ENCODE results near the gene UBE3D.
"Not testable (repeated sequence)": the region's sequence is repeated elsewhere in the genome, so short reads cannot be mapped to it uniquely, and the experiment has no call there.

Gene UBE3D

DNA sequence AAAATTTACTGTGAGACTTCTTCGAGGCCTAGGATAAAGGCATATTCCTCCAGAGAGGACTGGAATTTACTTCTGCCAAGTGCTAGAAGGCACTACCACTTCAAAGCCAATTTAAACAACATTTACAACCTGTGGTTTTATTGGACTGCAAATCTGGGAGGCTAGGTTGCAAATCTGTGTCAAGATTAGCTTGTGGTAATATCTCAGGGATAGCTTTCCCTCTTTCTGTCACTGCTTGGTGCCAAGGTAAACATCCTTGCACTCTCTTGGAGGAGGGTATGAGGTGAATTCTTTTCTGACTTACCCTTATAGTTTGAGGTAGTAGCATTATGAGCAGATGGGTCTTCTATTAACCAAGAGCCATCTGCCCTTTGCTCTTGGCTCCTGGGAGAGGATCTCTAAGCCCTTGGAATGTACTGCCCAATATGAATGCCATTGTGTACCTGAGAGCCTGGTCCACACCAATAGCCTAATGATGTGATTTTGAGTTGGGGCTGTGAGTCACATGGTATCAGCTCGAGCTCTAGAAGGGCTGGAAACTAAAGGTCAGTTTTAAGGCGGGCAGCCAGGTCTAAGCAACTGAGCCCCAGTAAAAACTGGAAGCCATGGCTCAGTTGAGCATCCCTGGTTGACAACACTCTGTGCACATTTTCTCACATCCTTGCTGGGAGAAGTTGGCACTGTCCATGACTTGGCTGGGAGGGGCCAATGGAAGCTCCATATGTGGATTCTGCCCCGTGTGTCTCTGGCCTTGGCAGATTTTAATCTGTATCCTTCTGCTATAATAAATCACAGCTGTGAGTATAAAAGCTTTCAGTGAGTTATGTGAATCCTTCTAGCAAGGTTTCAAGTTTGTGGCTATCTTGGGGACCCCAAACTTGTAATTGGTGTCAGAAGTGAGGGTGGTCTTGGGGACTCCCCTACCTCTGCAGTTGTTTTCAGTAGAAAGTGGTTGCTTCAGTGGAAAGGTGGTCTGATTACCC is 188.1 kb downstream of the UBE3D start:
- no peak for DNase-seq (ENCODE audit: extremely low read depth in 1 of 2, low read depth in 1 of 2)

DNA sequence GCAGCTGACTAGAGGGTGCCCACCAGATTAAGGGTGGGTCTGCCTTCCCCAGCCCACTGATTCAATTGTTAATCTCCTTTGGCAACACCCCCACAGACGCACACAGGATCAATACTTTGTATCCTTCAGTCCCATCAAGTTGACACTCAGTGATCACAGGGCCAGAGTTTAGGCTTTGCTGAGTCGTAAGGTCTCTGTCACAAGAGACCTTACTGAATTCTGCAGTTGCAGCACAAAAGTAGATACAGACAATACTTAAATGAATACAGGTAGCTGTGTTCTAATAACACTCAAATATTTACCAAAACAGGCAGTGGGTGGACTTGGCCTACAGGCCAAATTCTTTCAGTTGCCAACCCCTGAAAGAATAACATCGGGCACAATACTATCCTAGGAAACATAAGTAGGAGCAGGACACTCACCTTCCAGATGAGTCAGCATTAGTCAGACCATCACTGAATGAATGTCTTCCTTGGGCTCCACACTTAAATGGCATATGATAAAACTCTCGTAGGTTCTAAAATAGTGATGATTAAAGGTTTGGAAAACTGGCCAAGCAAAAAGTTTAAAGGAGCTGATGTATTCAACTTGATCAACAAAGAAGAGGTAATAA is 190.0 kb downstream of the UBE3D start:
- DNase-seq (ENCODE audit: extremely low read depth in 1 of 2, low read depth in 1 of 2), result no peak

- DNase-seq (ENCODE audit: extremely low read depth in 1 of 2, low read depth in 1 of 2), result no peak
Observed at GRCh38 chr6:82874867-82875266, 190.8 kb downstream of the UBE3D start.

DNA sequence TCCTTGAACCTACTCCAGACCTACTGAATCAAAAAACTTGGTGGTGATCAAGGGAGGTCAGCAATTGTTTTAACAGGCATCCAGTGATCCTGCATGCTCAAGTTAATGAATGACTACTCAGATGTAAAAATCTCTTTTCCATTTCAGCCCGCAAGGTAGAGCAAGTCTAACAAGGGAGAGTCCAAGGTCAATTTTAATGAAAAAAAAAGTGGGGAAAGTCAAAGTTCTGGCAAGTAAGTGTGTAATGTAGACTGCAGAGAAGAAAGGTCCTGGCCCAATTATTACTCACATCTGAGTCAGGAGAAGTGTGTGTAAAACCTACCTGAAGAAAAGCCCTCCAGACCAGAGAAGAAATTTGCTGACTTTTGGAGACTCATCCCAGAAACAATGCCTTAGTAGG is 193.5 kb downstream of the UBE3D start:
- DNase-seq (ENCODE audit: extremely low read depth in 1 of 2, low read depth in 1 of 2), result no peak

DNA sequence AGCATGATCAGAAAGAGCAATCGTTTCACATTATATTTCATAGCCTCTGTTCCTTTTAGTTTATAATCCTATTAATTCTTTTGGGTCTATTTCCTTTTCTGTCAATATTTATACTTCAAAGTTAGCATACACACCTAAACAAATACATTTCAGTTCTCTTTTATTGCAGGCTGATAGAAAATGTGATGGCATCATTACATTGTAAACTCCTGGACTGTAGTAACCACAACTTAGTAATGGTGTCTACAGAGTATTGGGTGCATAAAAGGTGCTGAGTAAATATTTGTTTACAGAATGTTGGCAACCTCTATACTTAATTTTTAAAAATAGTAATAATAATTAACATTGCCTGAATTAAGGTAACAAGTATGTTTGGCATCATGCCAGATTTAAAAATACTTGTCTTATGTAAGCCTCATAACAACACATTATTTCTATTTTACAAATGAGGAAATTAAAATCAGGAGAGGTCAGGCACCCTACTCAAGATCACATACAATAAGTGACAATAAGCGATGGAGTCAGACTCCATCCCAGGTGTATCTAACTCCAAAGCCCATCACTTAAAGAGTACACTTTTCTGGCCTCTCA is 195.0 kb downstream of the UBE3D start:
- no peak for DNase-seq (ENCODE audit: extremely low read depth in 1 of 2, low read depth in 1 of 2)

DNA sequence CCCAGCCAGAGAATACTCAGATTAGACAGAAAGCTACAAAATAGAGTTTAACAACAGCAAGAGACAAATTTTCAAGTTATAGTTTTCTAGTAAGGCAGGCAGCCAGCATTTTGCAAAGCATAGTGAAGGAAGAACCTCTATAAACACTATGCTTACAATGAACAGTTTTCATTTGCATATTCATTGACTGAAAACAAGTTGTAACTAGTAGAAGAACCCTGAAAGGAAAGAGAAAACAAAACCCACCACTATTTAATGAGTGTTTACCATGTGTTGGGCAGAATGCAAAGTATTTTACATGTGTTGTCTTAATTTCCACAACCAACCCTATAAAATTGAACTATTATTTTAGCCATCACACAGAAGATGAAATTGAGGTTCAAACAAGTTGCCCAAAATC is 196.1 kb downstream of the UBE3D start:
- no peak for DNase-seq (ENCODE audit: extremely low read depth in 1 of 2, low read depth in 1 of 2)

- DNase-seq (ENCODE audit: extremely low read depth in 1 of 2, low read depth in 1 of 2), result no peak
Observed at GRCh38 chr6:82867946-82868345, 197.7 kb downstream of the UBE3D start.

DNA sequence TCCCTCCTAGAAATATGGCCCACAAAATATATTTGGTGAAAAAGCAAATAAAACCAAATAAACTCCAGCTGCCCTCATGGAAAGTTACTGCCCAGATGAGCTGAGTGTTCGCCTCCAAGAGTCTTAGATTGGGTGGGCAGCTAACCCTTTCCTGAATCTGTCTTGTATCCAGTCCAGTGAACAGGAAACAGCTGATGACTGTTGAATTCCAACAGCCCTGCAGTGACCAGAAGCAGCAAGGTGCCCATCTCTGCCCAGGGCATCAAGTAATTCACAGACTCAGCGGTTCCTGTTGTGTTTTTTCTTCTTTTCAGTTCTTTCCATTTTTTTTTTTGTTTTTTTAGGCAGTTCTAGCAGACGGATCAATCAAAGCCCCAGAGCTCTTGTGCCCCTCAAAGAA is 199.2 kb downstream of the UBE3D start:
- DNase-seq (ENCODE audit: extremely low read depth in 1 of 2, low read depth in 1 of 2), result no peak

- no peak for DNase-seq (ENCODE audit: extremely low read depth in 1 of 2, low read depth in 1 of 2)
Observed at GRCh38 chr6:82865461-82865860, 200.2 kb downstream of the UBE3D start.

DNA sequence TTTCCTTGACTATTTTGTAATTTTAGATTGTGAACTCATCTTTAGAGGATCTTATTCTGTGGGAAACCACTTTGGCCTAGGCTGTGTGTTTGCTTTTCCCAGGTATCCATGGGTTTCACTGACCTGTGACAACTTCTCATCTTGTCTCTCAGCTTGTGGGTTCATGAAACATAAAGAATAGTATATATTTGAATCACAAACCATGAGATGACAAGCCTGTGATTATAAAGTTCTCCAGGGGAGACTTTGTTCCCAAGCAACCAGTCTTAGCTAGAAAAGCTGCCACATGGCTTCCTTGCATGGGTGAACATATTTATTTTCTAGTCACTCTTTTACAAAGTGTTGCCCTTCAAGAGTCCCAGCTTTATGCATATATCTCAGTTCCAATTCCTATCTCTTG is 201.9 kb downstream of the UBE3D start:
- no peak for DNase-seq (ENCODE audit: extremely low read depth in 1 of 2, low read depth in 1 of 2)

DNA sequence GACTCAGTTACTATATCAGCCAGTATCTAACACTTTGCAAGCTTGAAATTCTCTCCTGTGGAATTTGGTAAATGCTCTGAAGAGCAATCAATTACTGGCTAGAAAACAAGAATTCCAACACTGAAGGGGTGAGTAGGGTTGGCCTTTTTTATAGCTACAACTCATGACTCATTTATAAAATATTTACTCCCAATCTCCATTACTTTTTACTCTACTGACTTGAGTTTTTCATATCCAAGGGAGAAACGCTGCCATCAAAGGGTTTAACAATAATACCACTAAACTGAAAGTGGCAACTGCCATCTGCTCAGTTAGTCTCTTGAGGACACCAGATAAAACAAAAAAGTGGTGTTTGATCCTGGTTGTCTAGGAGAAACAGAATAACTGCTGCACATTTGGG is 203.1 kb downstream of the UBE3D start:
- no peak for DNase-seq (ENCODE audit: extremely low read depth in 1 of 2, low read depth in 1 of 2)

- no peak for DNase-seq (ENCODE audit: extremely low read depth in 1 of 2, low read depth in 1 of 2)
Observed at GRCh38 chr6:82861121-82861520, 204.5 kb downstream of the UBE3D start.

DNA sequence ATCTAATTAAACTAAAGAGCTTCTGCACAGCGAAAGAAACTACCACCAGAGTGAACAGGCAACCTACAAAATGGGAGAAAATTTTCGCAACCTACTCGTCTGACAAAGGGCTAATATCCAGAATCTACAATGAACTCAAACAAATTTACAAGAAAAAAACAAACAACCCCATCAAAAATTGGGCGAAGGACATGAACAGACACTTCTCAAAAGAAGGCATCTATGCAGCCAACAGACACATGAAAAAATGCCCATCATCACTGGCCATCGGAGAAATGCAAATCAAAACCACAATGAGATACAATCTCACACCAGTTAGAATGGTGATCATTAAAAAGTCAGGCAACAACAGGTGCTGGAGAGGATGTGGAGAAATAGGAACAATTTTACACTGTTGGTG is 209.6 kb downstream of the UBE3D start:
- not testable (repeated sequence) for DNase-seq (ENCODE audit: extremely low read depth in 1 of 2, low read depth in 1 of 2)

GRCh38 chr6:82852904-82853303 is 212.7 kb downstream of the UBE3D start:
- DNase-seq (ENCODE audit: extremely low read depth in 1 of 2, low read depth in 1 of 2), result not testable (repeated sequence)

DNA sequence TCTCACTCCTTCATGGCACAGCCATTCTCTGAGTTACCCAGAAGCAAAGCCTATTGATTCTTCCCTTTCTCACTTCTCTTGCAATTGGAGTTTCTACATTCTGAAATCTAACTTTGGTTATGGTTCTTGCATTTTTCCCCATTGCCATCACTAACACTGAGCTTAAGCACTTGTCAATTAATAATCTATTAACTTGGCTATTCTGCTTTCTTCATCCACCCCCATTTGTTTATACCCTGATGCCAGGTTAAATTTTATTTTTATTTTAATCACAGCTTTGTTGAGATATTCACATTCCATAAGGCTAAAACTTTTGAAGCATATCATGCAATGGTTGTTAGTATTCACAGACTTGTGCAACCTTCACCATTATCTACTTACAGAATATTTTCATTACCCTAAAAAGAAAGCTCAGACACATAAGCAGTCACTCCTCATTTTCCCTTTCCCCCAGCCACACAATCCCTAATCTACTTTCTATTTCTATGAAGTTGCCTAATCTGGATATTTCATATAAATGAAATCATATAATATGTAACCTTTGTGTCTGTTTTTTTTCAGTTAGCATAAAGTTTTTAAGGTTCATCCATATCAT is 222.3 kb downstream of the UBE3D start:
- no peak for DNase-seq (ENCODE audit: extremely low read depth in 1 of 2, low read depth in 1 of 2)

DNA sequence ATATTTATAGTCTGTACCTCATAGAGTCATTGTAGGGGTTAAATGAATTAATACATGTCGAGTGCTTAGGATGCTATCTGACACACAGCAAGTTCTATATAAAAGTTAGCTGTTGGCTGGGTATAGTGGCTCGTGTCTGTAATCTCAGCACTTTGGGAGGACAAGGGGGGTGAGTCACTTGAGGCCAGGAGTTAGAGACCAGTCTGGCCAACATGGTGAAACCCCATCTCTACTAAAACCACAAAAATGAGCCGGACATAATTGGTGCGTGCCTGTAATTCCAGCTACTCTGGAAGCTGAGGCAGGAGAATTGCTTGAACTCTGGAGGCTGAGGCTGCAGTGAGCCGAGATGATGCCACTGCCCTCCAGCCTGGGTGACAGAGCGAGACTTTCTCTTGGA is 222.9 kb downstream of the UBE3D start:
- no peak for DNase-seq (ENCODE audit: extremely low read depth in 1 of 2, low read depth in 1 of 2)

Measured in stimulated activated CD8-positive, alpha-beta memory T cell treated with anti-CD3 and anti-CD28 coated beads, Interleukin-7, amount 100 ng/mL, for 48 hours (primary cell).